A673 (cell line): ENCODE measurements around the gene PATJ.
"Not testable (repeated sequence)": the region's sequence is repeated elsewhere in the genome, so short reads cannot be mapped to it uniquely, and the experiment has no call there.

Experiments used
- CTCF ChIP-seq: fragments of 300-800, 200-600 bp; sonication (generic); conservative IDR thresholded peaks from 2 replicates; pipeline ENCODE4 v1.5.1; 2017; ENCODE audit warnings: low read depth, mild to moderate bottlenecking, antibody characterized with exemption, low read length, moderate library complexity, mixed read lengths
- EZH2 ChIP-seq: fragments of 200-600 bp; sonication (generic); IDR thresholded peaks from 2 replicates; pipeline ENCODE4 v1.6.1; 2017; ENCODE audit warnings: borderline replicate concordance, low read depth, mild to moderate bottlenecking, mixed read lengths, antibody characterized with exemption, low read length; ENCODE audit not compliant: poor library complexity, severe bottlenecking

GRCh38 chr1:61894296-61894695, 152.0 kb downstream of the PATJ start:
- TF ChIP-seq CTCF, EZH2: not testable (repeated sequence)
